AG08396 (cell line): ENCODE measurements around the gene PLEKHN1.

Source experiments
- DNase-seq: peaks from one replicate; pipeline ENCODE4 v3.0.0; 2012; ENCODE audit warnings: low spot score, mixed read lengths

The PLEKHN1 gene

DNA sequence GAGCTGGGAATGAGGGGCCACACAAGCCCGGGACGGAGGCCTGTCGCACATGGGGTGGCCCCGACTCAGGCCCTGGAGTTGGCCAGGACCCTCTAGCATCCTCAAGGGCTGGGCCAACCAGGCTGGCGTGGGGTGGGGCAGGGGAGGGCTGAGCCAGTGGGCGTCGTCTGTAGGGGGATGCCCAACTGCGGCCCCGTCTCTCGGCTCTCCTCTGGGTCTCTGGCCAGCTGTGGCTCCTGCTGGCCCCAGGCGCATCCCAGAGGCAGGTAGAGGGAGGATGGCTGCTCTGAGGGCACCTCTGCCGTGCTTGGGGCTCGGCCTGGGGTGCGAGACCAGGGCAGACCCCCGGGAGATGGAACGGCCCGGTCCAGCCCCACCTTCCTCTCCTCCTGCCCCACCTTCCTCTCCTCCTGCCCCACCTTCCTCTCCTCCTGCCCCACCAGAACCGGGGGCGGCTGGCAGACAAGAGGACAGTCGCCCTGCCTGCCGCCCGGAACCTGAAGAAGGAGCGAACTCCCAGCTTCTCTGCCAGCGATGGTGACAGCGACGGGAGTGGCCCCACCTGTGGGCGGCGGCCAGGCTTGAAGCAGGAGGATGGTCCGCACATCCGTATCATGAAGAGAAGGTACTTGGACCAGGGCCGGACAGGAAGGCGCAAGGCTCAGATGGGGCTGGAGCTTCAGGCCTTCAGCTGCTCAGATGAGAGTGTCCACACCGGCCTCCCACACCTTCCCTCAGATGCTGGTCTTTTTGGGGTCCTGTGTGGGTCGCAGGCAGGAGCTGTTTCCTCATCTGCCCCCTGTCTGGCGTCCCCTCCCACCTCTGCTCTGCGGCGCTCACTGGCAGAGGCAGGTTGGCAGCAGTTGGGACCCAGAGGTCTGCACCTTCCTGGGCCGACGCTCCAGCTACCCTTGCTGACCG is 36.3 kb upstream of the PLEKHN1 start:
- no peak for DNase-seq

DNA sequence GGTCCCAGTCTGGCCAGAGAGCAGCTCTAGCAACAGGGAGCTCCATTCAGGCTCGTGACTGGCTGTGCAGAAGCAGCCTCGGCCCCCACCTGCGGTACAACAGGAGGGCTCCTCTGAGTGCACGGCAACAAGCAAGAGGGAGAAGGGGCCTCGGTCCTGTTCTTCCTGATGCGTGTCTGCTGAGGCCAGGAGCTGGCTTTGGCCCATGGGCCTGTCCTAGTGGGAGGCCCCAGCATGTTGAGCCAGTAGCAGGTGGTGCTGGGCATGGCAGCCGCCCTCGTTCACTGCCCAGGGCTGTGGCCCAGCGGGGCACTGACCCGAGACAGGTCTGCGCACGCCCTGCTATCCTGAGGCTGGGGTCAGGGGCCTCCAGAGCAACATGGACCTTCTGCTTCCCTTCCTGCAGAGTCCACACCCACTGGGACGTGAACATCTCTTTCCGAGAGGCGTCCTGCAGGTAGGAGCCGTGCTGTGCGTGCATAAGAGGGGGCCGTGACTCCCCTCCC is 35.6 kb upstream of the PLEKHN1 start:
- no peak for DNase-seq

DNA sequence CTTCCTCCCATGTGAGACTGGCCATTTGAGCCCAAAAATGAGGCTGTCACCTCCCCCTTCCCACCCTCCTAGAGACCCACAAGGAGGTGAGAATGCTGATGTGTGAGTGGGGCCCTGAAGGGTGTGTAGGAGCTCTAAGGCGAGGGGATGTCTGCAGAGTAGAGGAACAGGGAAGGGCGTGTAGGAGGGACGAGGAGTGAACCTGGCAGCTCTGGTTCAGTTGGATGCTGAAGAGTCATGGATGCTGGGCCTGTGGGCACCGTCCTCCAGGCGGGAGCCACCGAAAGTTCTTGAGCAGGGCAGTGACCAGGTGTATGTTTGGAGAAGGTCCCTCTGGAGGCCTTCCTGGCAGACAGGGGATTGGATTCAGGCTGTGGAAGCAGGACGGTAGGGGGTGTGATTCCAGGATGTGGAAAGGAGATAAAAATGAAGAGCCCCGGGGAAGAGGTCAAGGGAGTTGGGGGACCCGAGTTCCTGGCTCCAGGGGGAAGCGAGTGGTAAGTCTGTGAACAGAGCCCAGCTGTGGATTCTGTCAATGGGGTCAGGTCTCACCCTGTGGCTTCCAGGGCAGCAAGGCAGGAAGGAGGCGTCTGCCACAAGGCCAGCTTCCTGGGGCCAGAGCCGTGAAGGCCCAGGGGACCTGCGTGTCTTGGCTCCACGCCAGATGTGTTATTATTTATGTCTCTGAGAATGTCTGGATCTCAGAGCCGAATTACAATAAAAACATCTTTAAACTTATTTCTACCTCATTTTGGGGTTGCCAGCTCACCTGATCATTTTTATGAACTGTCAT is 34.7 kb upstream of the PLEKHN1 start:
- no peak for DNase-seq

GRCh38 chr1:932173-932510 is 34.1 kb upstream of the PLEKHN1 start:
- no peak for DNase-seq

DNA sequence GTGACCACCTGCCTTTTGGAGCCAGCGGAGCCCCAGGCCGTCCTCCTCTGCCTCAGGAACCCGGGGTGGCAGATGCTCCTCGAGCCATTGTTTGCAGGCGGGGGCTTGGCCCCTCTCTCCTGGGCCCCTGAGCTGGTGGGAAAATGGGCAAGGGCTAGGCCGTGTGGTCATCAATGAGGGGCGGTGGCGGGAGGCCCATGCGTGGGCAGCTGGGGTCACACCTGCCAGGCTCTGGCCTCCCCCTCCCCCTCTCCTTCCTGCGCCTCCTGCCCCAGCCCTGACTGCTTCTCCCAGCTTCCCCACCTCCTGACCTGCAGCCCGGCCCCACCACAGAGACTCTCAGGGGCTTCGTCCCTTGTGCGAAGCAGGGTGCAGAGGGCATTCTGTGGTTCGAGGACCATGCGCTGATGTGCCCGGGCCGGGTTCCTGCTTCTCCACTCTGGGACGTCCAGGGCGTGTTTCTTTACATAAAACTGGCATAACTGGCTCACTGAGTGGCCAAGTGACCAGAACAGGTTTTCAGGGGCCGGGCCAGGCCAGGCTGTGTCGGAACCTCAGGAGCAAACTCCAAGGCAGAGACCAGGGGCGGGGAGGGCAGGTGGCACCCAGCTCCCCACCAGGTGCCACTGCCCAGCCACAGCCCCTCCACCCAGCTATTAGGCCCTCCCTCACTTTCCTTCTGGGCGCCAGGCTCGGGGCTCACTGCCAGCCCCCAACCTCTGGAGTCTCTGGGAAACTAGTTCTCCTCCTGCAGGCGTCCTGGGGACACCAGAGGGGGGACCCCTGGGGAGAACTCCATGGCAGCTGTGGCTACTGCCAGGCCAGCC is 33.3 kb upstream of the PLEKHN1 start:
- DNase-seq: no peak

DNA sequence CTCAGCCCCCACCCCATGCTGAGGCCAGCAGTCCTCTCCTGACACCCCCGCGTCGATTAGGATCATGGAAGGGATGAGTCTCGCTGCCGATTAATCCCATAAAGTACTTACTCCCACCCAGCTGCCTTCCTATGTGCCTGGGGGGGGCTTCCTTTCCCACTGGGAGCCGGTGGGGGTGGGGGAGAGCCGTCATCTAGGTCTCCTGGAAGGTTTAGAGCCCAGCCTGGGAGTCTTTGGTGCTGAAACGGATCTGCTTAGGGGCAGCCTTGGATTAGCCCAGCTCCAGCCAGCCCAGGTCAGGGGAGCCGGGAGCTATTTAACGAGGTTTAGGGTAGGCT is 32.7 kb upstream of the PLEKHN1 start:
- no peak for DNase-seq

DNA sequence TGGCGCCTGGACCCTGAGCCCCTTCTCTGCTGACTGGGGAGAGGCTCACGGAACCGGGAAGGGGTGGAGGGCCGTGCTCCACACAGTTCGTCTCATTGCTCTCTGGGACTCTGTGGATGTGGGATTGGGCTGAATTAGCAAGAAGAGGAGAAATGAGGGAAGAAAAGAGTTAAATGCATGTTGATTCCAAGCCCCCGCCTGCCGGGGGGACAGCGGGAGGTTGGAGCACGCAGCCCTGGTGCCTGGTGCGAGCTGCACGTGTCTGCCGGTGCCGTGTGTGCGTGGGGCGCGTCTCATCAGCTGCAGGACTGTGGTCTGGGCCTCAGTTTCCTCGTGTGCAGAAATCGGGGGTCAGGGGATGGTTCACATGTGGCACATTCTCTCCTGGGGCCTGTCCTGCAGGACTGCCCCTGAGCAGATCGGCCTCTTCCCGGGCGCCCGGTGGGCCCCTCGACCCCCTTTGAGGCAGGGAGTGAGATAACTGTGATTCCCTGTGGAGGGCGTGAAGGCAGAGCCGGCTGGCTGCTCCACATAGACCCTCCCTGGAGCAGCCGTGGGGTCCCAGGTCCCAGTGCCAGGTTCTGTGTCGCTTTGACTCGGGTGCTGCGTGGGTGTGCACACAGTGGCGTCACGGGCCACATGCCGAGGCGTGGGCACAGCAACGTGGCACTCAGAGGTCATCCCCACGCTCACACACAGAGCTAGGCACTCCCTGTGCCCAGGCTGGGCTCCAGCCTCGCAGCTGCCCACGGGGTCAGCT is 31.1 kb upstream of the PLEKHN1 start:
- DNase-seq: no peak

- no peak for DNase-seq
Observed at GRCh38 chr1:935751-936231, 30.5 kb upstream of the PLEKHN1 start.

- DNase-seq: no peak
Observed at GRCh38 chr1:936348-937264, 29.7 kb upstream of the PLEKHN1 start.

DNA sequence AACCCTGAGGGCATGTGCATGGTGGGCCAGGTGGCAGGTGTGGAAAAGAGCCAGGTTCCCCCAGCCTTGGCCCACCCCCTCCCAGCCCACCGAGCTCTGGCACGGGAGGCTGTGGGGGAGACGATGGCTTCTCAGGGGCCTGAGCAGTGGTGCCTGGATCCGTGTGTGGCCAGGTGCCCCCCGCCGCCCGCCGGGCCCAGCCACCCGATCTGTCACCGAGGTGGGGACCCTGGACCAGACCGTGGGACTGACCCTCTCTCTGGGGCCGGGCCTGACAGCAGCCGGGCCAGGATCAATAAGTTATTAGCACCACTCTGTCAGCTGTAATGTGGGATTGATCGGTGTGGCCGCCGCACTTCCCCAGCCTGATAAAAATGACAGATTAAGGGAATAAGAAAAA is 28.8 kb upstream of the PLEKHN1 start:
- no peak for DNase-seq

GRCh38 chr1:938088-938683 is 28.1 kb upstream of the PLEKHN1 start:
- no peak for DNase-seq

DNA sequence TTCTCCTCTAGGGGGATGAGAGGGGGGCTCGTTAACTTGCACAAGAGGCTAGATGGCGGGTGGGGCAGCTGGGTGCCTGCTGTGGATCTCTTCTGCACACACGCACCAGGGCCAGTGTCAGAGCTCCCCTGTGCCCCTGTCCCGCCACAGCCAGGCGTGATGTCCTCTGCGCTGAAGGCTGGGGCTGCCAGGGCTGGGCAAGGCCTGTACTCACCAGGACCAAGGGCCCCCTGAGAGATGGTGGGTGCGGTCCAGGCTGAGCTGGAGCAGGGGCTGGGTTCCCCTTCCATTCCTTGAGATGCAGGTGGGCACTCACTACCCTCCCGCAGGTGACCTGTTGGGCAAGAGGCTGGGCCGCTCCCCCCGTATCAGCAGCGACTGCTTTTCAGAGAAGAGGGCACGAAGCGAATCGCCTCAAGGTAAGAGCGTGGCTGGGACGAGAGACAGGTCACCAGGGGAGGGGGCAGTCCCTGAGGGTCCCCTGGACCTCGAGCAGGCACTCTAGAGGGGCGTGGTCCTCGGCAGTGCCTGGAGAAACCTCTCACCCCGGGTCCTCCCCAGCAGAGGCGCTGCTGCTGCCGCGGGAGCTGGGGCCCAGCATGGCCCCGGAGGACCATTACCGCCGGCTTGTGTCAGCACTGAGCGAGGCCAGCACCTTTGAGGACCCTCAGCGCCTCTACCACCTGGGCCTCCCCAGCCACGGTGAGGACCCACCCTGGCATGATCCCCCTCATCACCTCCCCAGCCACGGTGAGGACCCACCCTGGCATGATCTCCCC is 27.4 kb upstream of the PLEKHN1 start:
- DNase-seq: no peak

GRCh38 chr1:939511-940106 is 26.7 kb upstream of the PLEKHN1 start:
- DNase-seq: no peak

GRCh38 chr1:940107-941014 is 25.9 kb upstream of the PLEKHN1 start:
- peak; percentile 88 for DNase-seq

- no peak for DNase-seq
Observed at GRCh38 chr1:941015-941587, 25.2 kb upstream of the PLEKHN1 start.

DNA sequence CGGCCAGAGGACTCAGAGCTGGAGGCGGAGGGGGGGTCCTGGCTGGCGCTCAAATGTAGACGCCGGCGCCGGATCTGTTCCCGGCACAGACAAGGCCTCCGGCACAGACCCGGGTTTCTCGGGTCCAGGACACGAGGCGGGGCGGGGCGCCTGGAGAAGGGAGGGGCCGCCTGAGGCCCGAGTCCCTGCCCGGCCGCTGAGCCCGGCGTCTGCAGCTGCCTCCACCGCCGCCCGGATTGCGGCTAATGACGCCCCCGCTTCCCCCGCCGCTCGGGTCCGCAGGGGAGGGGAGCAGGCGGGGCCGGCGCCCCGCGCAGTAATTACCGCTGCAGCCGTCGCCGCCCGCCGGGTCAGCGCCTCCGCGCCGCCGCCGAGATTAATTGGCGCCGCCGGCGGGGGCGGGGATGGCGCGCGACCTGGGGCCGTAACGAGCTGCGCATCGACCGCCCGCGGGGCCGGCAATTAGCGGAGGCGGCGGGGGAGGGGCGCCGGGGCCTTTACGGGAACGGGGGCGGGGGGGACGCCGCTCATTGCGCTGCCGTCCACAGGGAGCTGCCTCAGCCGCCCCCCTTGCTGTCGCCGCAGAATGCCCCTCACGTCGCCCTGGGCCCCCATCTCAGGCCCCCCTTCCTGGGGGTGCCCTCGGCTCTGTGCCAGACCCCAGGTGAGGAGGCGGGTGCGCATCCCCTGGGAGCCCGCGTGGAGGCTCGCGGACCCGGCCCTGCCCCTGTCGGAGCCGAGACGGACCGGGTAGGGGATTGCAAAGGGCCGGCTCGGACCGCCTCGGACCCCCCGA is 24.5 kb upstream of the PLEKHN1 start:
- peak; percentile 92 for DNase-seq
